ENCODE data around the gene WAC. TPM values are rescaled to one million over a fixed set of nuclear protein-coding genes. Genes with fewer than 3 reads are reported as not detected.
A peak's percentile ranks its signal among the peaks of the same experiment; 100 is the strongest.

WAC gene
- total and polyA plus RNA-seq, 2 experiments from 2014 or later = 59.4 to 116 TPM

GRCh38 chr10:28661035-28661434 lies 128.1 kb downstream of the WAC start (continued):
- TF ChIP-seq REST (IDR thresholded peaks at IDR 0.05; ENCODE audit: unreplicated experiment) = no peak
- no peak for TF ChIP-seq NANOG (IDR thresholded peaks at IDR 0.05; ENCODE audit: borderline replicate concordance)
- TF ChIP-seq ZNF114 (CRISPR knock-in tag; IDR thresholded peaks at IDR 0.05) = no peak
- no peak for TF ChIP-seq STAT1 (IDR thresholded peaks at IDR 0.05; ENCODE audit: unreplicated experiment)
- no peak for TF ChIP-seq POLR2AphosphoS5 (IDR thresholded peaks at IDR 0.05; ENCODE audit: low read depth)
- TF ChIP-seq ZNF331 (CRISPR knock-in tag; IDR thresholded peaks at IDR 0.05; ENCODE audit: low read depth) = no peak
- no peak for TF ChIP-seq JUNB (IDR thresholded peaks at IDR 0.05; ENCODE audit: unreplicated experiment)

DNA sequence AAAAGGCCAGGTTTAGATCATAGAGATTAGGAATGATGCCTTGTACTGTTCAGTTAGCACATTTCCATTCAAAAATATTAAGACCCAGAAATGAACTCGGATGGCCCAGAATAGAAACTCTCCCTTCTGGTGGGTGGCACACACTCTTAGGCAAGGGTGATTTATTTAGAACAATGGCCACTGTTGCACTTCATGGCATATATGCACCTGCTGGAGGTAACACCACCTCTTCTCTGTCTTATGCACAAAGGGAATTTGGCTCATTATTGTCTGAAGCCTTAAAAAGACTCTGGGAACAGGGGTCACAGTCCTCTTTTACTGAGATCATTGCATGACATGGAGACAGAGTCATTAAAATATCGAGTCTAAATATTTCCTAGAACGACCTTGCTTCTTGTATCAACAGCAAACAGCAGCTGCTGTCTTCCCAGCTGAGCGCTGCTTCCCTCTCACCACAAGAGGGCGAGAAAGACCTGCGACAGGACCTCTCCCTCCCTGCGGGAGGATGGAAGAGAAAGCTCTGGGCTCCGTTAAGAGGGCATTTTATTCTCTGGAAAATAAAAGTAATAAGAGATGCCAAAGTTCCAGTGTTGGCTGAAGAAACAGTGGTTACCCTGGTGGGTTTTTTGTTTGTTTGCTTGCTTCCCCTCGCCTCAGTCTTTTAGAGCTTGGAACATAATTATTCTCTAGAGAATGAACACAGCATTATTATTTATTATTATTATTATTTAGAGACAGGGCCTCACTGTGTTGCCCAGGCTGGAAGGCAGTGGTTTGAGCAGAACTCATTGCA lies 130.9 kb downstream of the WAC start:
- Histone ChIP-seq H2AFZ (no peak overlapping the region), H3K4me3 (no peak overlapping the region), H3K27ac (ENCODE audit: low read depth) (no peak overlapping the region), H3K36me3 (ENCODE audit: insufficient read depth) (no peaks in the 10 kb centered on the region), H3K4me2 (no peak overlapping the region), H3F3A (replicated peaks; ENCODE audit: low read depth) (no peaks in the 10 kb centered on the region), H3K79me2 (replicated peaks; ENCODE audit: insufficient read depth) (no peaks in the 10 kb centered on the region), H3K9me2 (ENCODE audit: insufficient read depth) (no peaks in the 10 kb centered on the region), H4K20me1 (replicated peaks; ENCODE audit: insufficient read depth) (no peaks in the 10 kb centered on the region), H3K27me3 (ENCODE audit: insufficient read depth) (peaks cover 25% of the 10 kb centered on the region), H3K4me1 (ENCODE audit: insufficient read depth) (no peaks in the 10 kb centered on the region)
- ATAC-seq (peak; percentile 70), DNase-seq (ENCODE audit: low spot score) (peak; percentile 91)
- peaks cover 3% of the 10 kb centered on the region; the same call in 2 of the 3 replicates for H3K4me1 Mint-ChIP-seq
- no peak for TF ChIP-seq ZNF331 (CRISPR knock-in tag; IDR thresholded peaks at IDR 0.05; ENCODE audit: low read depth)
- TF ChIP-seq, protein P1, sequence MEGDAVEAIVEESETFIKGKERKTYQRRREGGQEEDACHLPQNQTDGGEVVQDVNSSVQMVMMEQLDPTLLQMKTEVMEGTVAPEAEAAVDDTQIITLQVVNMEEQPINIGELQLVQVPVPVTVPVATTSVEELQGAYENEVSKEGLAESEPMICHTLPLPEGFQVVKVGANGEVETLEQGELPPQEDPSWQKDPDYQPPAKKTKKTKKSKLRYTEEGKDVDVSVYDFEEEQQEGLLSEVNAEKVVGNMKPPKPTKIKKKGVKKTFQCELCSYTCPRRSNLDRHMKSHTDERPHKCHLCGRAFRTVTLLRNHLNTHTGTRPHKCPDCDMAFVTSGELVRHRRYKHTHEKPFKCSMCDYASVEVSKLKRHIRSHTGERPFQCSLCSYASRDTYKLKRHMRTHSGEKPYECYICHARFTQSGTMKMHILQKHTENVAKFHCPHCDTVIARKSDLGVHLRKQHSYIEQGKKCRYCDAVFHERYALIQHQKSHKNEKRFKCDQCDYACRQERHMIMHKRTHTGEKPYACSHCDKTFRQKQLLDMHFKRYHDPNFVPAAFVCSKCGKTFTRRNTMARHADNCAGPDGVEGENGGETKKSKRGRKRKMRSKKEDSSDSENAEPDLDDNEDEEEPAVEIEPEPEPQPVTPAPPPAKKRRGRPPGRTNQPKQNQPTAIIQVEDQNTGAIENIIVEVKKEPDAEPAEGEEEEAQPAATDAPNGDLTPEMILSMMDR (conservative IDR thresholded peaks at IDR 0.05; ENCODE audit: low read depth in 2 of 2) = peak; percentile 97 to 99
- H3K9me3 Mint-ChIP-seq = no peaks in the 10 kb centered on the region
- no peak overlapping the region for H3K27ac Mint-ChIP-seq
- no peaks in the 10 kb centered on the region for H3K36me3 Mint-ChIP-seq (ENCODE audit: low read depth)
- no peak overlapping the region for H3K4me3 Mint-ChIP-seq
- H3K27me3 Mint-ChIP-seq (ENCODE audit: insufficient read depth, low read depth, poor library complexity) = peaks cover 16% of the 10 kb centered on the region
